CD4-positive, alpha-beta memory T cell (primary cell): ENCODE data around the gene FSCN2. TPM values are rescaled to one million over a fixed set of nuclear protein-coding genes. Genes with fewer than 3 reads are reported as not detected.

Source experiments
- CTCF ChIA-PET: fragments of 350-600 bp; sonication (Branson Sonifier 250); formaldehyde crosslinking; loops from one replicate; lab custom pipeline; 2021; ENCODE audit warnings: inconsistent platforms; ENCODE audit not compliant: partially characterized antibody; lab: Charles Lee
- POLR2A ChIA-PET: fragments of 350-600 bp; sonication (Branson Sonifier 250); formaldehyde crosslinking; loops from one replicate; lab custom pipeline; 2021; ENCODE audit not compliant: partially characterized antibody; lab: Charles Lee
- DNase-seq, 5 donors: peaks; one replicate each; pipeline versions ENCODE4 v3.0.0 to v3.0.0-alpha.2; 2020 to 2022; ENCODE audit warnings: mixed read lengths in 1 of 5
- H3K27ac ChIP-seq: one replicate; pipeline ENCODE4 v1.7.0; 2013; ENCODE audit warnings: low read depth, low read length
- H3K27me3 ChIP-seq: 2 replicates; pipeline ENCODE4 v1.7.0; 2013; ENCODE audit warnings: mild to moderate bottlenecking, low read length, moderate library complexity; ENCODE audit not compliant: insufficient read depth
- H3K36me3 ChIP-seq: 2 replicates; pipeline ENCODE4 v1.7.0; 2013; ENCODE audit warnings: mild to moderate bottlenecking, low read length, moderate library complexity; ENCODE audit not compliant: insufficient read depth
- H3K4me1 ChIP-seq: 2 replicates; pipeline ENCODE4 v1.7.0; 2013; ENCODE audit warnings: mild to moderate bottlenecking, low read length, moderate library complexity; ENCODE audit not compliant: insufficient read depth
- H3K4me3 ChIP-seq, 2 donors: one replicate each; pipeline ENCODE4 v1.7.0; 2013; ENCODE audit warnings: low read length in 2 of 2, mild to moderate bottlenecking in 1 of 2
- H3K9me3 ChIP-seq, 2 donors: one replicate each; pipeline ENCODE4 v1.7.0; 2013; ENCODE audit warnings: low read length in 2 of 2, control low read depth in 1 of 2; ENCODE audit not compliant: control insufficient read depth in 1 of 2
- H3K27ac Mint-ChIP-seq, 7 donors: one replicate each; pipeline ENCODE4 v1.8.0; 2020 to 2021; ENCODE audit warnings: mixed read lengths in 7 of 7, mild to moderate bottlenecking in 6 of 7, inconsistent platforms in 3 of 7, moderate library complexity in 3 of 7
- H3K27me3 Mint-ChIP-seq, 2 donors: one replicate each; pipeline ENCODE4 v1.8.0; 2020 to 2021; ENCODE audit warnings: mixed read lengths in 2 of 2
- H3K36me3 Mint-ChIP-seq, 2 donors: one replicate each; pipeline ENCODE4 v1.8.0; 2020 to 2021; ENCODE audit warnings: mixed read lengths in 2 of 2, inconsistent platforms in 1 of 2, mild to moderate bottlenecking in 1 of 2
- H3K4me1 Mint-ChIP-seq, 4 donors: one replicate each; pipeline ENCODE4 v1.8.0; 2020 to 2021; ENCODE audit warnings: mixed read lengths in 4 of 4, mild to moderate bottlenecking in 1 of 4
- H3K4me3 Mint-ChIP-seq, 8 donors: one replicate each; pipeline ENCODE4 v1.8.0; 2020 to 2021; ENCODE audit warnings: mixed read lengths in 8 of 8, mild to moderate bottlenecking in 7 of 8, moderate library complexity in 6 of 8, inconsistent platforms in 3 of 8
- H3K9me3 Mint-ChIP-seq, 8 donors: one replicate each; pipeline ENCODE4 v1.8.0; 2020 to 2021; ENCODE audit warnings: mixed read lengths in 8 of 8, mild to moderate bottlenecking in 5 of 8, inconsistent platforms in 3 of 8, moderate library complexity in 1 of 8
- intact Hi-C: fragments of 100-400 bp; cut with micrococcal nuclease; formaldehyde crosslinking; loops from one replicate; pipeline ENCODE4 v1.15.1; 2023
- polyA plus RNA-seq, 2 donors: library from polyadenylated mRNA; unstranded; fragments of 300-500 nt; fragmentation: Illumina TruSeq; gene quantifications; one replicate each; pipeline ENCODE4 v1.2.3, GENCODE V29; 2021
- total RNA-seq, 2 experiments: library from RNA; stranded (reverse); gene quantifications; one replicate each; pipeline ENCODE4 v1.2.3, GENCODE V29; 2021

The FSCN2 gene
- total and polyA plus RNA-seq, 4 experiments from 2014 or later = 0.20 to 1.0 (median 0.75) TPM; not detected in 1

DNA sequence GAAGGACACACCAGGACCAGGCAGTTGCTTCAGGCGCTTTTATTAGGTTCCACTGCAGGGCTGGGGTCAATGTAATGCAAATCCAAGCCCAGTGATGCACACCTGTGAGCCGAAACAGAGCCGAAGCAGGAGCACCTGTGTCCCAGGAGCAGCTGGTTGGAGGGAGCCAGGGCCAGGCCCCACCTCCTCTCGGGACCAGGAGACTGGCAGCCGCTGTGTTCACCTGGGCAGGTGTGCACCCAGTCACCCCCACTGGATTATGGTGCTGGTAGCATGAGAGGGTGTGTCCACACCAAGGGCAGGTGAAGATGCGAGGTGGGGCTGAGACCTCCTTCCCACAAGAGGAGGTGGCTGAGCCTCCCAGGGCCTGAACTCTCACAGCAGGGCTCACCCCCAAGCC is 28.7 kb downstream of the FSCN2 start:
- peaks cover 14% of the 10 kb centered on the region for H3K4me1 ChIP-seq
- ChIA-PET POLR2A (interaction anchor here (9.1 kb wide), 1 partner anchor 45 kb away, joined by 138 read pairs; the partner anchor contains the start of gene ACTG1), CTCF (no interaction called here)
- intact Hi-C loops = no loop called here
- H3K36me3 ChIP-seq = peaks cover 13% of the 10 kb centered on the region
- Mint-ChIP-seq H3K36me3 (peaks cover 12 to 35% of the 10 kb centered on the region in 2 donors), H3K4me1 (peaks cover 11 to 19% (median 13%) of the 10 kb centered on the region in 4 donors), H3K27me3 (no peaks in the 10 kb centered on the region), H3K27ac (peak overlapping the region in 1 of 7 donors; percentile 21), H3K9me3 (peaks cover 0 to 2% (median 0%) of the 10 kb centered on the region in 8 donors), H3K4me3 (no peak overlapping the region)
- no peaks in the 10 kb centered on the region for H3K9me3 ChIP-seq
- DNase-seq = no peak
- no peak overlapping the region for H3K27ac ChIP-seq
- no peak overlapping the region for H3K4me3 ChIP-seq
- H3K27me3 ChIP-seq = no peaks in the 10 kb centered on the region

DNA sequence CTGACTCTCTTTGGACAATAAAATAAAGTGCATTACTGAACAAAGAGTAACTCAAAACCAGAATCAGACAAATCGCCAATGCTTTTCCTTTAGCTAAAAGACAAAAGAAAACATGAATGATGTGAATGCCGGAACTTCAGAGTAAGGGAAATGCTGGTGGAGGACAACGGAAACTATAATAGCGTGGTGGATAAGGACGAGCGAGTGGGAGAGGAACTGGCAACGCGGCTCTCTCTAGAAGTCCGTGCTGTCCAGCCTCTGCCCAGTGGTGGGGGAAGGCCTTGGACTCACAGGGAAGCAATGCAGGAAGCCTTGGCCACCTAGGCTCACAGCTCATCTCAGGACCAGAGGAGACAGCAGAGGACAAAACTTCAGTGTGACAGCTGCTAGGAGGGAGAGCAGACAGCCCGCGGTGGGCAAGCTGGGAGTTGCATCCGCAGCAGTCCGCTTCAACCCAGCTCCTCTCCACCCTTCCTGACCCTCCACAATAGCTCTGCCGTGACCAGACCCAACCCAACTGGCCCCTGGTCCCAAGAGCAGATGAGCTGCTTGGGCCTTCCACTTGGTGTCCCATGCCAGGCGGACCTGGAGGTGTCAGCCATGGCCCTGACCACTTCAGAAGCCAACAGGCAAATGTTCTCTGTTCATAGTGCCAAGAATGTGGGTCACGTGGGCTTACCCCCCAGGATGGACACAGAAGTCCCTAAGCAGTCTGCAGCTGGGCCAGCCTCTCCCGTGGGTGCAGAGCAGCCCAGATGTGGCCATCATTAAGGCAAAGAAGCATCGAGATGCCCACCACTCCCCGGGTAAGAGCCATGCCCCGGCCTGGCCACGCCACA is 29.3 kb downstream of the FSCN2 start:
- H3K4me3 Mint-ChIP-seq = peak overlapping the region in 1 of 8 donors; percentile 22
- no peaks in the 10 kb centered on the region for H3K27me3 Mint-ChIP-seq
- Histone ChIP-seq H3K4me3 (no peak overlapping the region), H3K9me3 (no peaks in the 10 kb centered on the region), H3K27me3 (no peaks in the 10 kb centered on the region), H3K27ac (no peak overlapping the region), H3K36me3 (peaks cover 13% of the 10 kb centered on the region), H3K4me1 (peaks cover 14% of the 10 kb centered on the region)
- H3K36me3 Mint-ChIP-seq = peaks cover 12 to 38% of the 10 kb centered on the region in 2 donors
- POLR2A ChIA-PET = interaction anchor here (9.1 kb wide), 1 partner anchor 46 kb away, joined by 138 read pairs; the partner anchor contains the start of gene ACTG1
- H3K27ac Mint-ChIP-seq = peak overlapping the region in 2 of 7 donors; percentile 21 to 37
- CTCF ChIA-PET = no interaction called here
- H3K4me1 Mint-ChIP-seq = peaks cover 11 to 19% (median 13%) of the 10 kb centered on the region in 4 donors
- DNase-seq = no peak
- intact Hi-C loops = no loop called here
- peaks cover 0 to 2% (median 0%) of the 10 kb centered on the region in 8 donors for H3K9me3 Mint-ChIP-seq

DNA sequence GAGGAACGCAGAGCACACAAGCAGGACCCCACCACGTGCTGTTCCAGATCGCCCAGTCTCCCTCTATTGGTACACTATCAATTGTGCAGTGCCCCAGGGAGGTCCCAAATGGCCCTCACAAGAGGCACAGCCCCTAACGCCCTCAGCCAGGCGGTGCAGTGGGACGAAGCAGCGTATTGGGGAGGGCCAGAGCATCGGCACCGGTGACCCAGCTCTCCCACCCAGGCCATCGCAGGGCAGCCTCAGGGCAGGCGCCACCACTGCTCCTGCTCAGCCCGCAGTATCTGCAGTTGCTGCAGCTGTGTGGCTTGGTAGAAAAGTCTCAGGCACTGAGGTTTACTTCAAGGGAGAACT is 29.9 kb downstream of the FSCN2 start:
- Mint-ChIP-seq H3K4me3 (no peak overlapping the region), H3K4me1 (peaks cover 11 to 15% (median 12%) of the 10 kb centered on the region in 4 donors), H3K27me3 (no peaks in the 10 kb centered on the region), H3K9me3 (peaks cover 0 to 2% (median 0%) of the 10 kb centered on the region in 8 donors), H3K27ac (peak overlapping the region in 2 of 7 donors; percentile 35 to 37), H3K36me3 (peaks cover 12 to 36% of the 10 kb centered on the region in 2 donors)
- Histone ChIP-seq H3K27me3 (no peaks in the 10 kb centered on the region), H3K27ac (no peak overlapping the region), H3K4me1 (peaks cover 14% of the 10 kb centered on the region), H3K36me3 (peaks cover 13% of the 10 kb centered on the region), H3K9me3 (no peaks in the 10 kb centered on the region), H3K4me3 (no peak overlapping the region)
- POLR2A ChIA-PET = interaction anchor here (9.1 kb wide), 1 partner anchor 46 kb away, joined by 138 read pairs; the partner anchor contains the start of gene ACTG1
- DNase-seq = no peak
- intact Hi-C loops = no loop called here
- CTCF ChIA-PET = no interaction called here

DNA sequence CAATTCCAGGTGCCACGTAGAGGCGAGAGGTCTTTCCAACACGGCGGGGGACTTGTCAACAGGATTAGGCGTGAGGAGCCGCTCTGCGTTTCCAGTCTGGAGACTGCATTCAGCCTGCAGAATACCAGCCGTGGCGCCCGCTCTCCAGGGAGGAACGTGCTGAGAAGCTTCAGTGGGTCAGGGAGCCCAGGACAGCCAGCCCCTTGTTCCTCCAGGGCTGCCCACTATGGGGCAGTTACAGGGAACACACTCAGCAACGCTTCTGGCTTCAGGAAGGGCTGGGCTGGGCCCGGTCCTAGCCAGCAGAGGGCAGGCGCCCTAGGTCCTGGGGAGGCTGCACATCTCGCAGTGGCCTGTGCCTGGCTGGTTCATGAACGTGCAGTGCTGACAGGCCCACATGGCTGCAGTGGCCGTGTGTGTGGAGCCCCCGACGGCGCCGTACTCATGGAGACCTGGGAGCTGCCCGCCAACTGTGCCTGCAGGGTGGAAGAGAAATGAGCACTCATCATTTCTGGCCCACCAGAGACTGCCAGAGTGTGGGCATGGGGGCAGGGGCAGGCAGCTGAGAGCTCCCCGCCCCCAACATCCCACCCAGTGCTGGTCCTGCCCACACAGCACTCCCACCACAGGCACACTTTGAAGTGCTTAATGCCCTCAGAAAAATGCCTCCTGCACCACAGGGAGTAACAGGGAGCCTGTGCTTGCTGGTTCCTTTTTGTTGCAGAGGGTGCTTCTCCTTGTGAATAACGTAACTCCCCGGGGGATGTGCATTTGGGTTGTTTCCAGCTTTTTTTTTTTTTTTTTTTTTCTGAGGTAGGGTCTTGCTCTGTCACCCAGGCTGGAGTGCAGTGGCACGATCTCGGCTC is 31.0 kb downstream of the FSCN2 start:
- Histone ChIP-seq H3K9me3 (no peaks in the 10 kb centered on the region), H3K36me3 (peaks cover 20% of the 10 kb centered on the region), H3K27me3 (no peaks in the 10 kb centered on the region), H3K4me3 (no peak overlapping the region), H3K4me1 (peaks cover 3% of the 10 kb centered on the region), H3K27ac (no peak overlapping the region)
- Mint-ChIP-seq H3K9me3 (peaks cover 0 to 2% (median 0%) of the 10 kb centered on the region in 8 donors), H3K27me3 (no peaks in the 10 kb centered on the region), H3K4me3 (no peak overlapping the region), H3K27ac (no peak overlapping the region), H3K4me1 (peaks cover 1 to 4% (median 2%) of the 10 kb centered on the region in 4 donors), H3K36me3 (peaks cover 12 to 38% of the 10 kb centered on the region in 2 donors)
- no peak for DNase-seq
- ChIA-PET POLR2A (no interaction called here), CTCF (no interaction called here)
- intact Hi-C loops = no loop called here

DNA sequence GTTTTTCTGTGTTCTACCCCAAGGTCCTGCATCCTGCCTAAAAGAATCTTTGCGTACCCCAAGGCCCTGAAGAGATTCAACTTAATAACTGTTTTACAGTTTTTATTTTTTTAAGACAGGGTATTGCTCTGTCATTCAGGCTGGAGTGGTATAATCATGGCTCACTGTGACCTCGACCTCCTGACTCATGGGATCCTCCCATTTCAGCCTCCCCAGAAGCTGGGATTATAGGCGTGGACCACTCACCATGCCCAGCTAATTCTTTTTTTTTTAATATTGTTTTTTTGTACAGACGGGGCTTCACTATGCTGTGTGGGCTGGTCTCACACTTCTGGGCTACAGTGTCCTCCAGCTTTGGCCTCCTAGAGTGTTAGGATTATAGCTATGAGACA is 33.3 kb downstream of the FSCN2 start:
- no peaks in the 10 kb centered on the region for H3K27me3 ChIP-seq
- Mint-ChIP-seq H3K9me3 (peaks cover 0 to 2% (median 0%) of the 10 kb centered on the region in 8 donors), H3K36me3 (peaks cover 23 to 59% of the 10 kb centered on the region in 2 donors), H3K4me1 (peaks cover 0 to 2% (median 0%) of the 10 kb centered on the region in 4 donors), H3K27ac (no peak overlapping the region), H3K27me3 (no peaks in the 10 kb centered on the region), H3K4me3 (no peak overlapping the region)
- no peak overlapping the region for H3K4me3 ChIP-seq
- H3K9me3 ChIP-seq = no peaks in the 10 kb centered on the region
- CTCF ChIA-PET = interaction anchor here (1.5 kb wide), 1 partner anchor 40 kb away, joined by 6 read pairs; no protein-coding TSS in a partner anchor
- H3K27ac ChIP-seq = no peak overlapping the region
- intact Hi-C loops = no loop called here
- POLR2A ChIA-PET = interaction anchor here (0.6 to 2.4 kb wide), 2 partner anchors 9 to 23 kb away, joined by 5 to 8 read pairs; partner anchors contain the start of gene FAAP100
- H3K36me3 ChIP-seq = peaks cover 40% of the 10 kb centered on the region
- DNase-seq = no peak
- H3K4me1 ChIP-seq = no peaks in the 10 kb centered on the region

DNA sequence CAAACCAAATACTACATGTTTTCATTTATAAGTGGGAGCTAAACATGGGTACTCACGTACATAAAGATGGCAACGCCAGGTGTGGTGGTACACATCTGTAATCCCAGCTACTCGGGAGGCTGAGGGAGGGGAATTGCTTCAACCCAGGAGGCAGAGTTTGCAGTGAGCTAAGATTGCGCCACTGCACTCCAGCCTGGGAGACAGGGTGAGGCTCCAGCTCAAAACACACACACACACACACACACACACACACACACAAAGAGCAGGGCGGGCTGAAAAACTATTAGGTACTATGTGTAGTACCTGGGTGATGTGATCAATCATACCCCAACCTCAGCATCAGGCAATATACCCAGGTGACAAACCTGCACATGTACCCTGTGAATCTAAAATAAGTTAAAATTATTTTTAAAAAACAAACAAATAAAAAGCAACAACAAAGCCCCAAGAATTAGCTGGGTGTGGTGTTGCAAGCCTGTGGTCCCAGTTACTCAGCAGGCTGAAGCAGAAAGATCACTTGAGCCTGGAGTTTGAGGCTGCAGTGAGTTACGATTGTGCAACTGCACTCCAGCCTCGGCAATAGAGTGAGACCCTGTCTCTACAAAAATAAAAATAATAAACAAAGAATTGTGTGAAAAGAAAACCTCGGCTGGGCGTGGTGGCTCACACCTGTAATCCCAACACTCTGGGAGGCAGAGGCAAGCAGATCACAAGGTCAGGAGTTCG is 35.8 kb downstream of the FSCN2 start:
- Histone ChIP-seq H3K9me3 (no peaks in the 10 kb centered on the region), H3K27ac (no peak overlapping the region), H3K36me3 (peaks cover 60% of the 10 kb centered on the region), H3K4me3 (no peak overlapping the region), H3K27me3 (no peaks in the 10 kb centered on the region), H3K4me1 (no peaks in the 10 kb centered on the region)
- Mint-ChIP-seq H3K36me3 (peaks cover 31 to 71% of the 10 kb centered on the region in 2 donors), H3K9me3 (no peaks in the 10 kb centered on the region), H3K27me3 (no peaks in the 10 kb centered on the region), H3K4me1 (peaks cover 0 to 2% (median 0%) of the 10 kb centered on the region in 4 donors), H3K4me3 (no peak overlapping the region), H3K27ac (no peak overlapping the region)
- ChIA-PET CTCF (interaction anchor here (1.7 kb wide), 1 partner anchor 38 kb away, joined by 4 read pairs; no protein-coding TSS in a partner anchor), POLR2A (interaction anchor here (0.9 to 1.4 kb wide), 2 partner anchors 11 to 55 kb away, joined by 3 to 4 read pairs; no protein-coding TSS in a partner anchor)
- intact Hi-C loops = no loop called here
- no peak for DNase-seq
